B cell (primary cell): ENCODE results near the gene INHBB. TPM values are rescaled to one million over a fixed set of nuclear protein-coding genes. Genes with fewer than 3 reads are reported as not detected.

ENCODE experiments used
- ATAC-seq: fragments of 200-7000 bp; cut with Tn5 transposase; one replicate; pipeline ENCODE4 v1.10.0; 2021; ENCODE audit warnings: low read depth, mild to moderate bottlenecking, moderate number of reproducible peaks, moderate library complexity
- CTCF ChIA-PET: fragments of 350-600 bp; sonication (Branson Sonifier 250); formaldehyde crosslinking; loops from one replicate; lab custom pipeline; 2021; ENCODE audit warnings: antibody characterized with exemption, inconsistent platforms; lab: Charles Lee
- POLR2A ChIA-PET: fragments of 350-600 bp; sonication (Branson Sonifier 250); formaldehyde crosslinking; loops from one replicate; lab custom pipeline; 2021; ENCODE audit warnings: antibody characterized with exemption; lab: Charles Lee
- DNase-seq: peaks from one replicate; pipeline ENCODE4 v3.0.0; 2013
- H2AFZ ChIP-seq: 2 replicates; pipeline ENCODE4 v1.6.1; 2012; ENCODE audit warnings: mild to moderate bottlenecking, low read depth, low read length; ENCODE audit not compliant: insufficient read depth, poor library complexity, severe bottlenecking
- H3K27ac ChIP-seq, 2 donors: 1 replicate in 1 of 2; 2 replicates in 1 of 2; pipeline ENCODE4 v1.5.1; 2012 to 2013; ENCODE audit warnings: low read length in 2 of 2, mild to moderate bottlenecking in 2 of 2, moderate library complexity in 1 of 2
- H3K27me3 ChIP-seq, 4 experiments: fragments of 200-600 bp in 1 of 4; sonication (generic) in 1 of 4; replicated peaks in 1 of 4; 1 replicate in 2 of 4; 2 replicates in 2 of 4; pipeline versions ENCODE4 v1.6.1 to v1.7.0; 2013 to 2016; ENCODE audit warnings: low read length in 3 of 4, mild to moderate bottlenecking in 2 of 4, mixed read lengths in 1 of 4, moderate library complexity in 1 of 4; ENCODE audit not compliant: insufficient read depth in 4 of 4, control insufficient read depth in 3 of 4; ENCODE audit errors: control extremely low read depth in 1 of 4
- H3K36me3 ChIP-seq, 2 experiments: replicated peaks in 1 of 2; 1 replicate in 1 of 2; 2 replicates in 1 of 2; pipeline versions ENCODE4 v1.6.1 to v1.7.1; 2013; ENCODE audit warnings: low read length in 1 of 2; ENCODE audit not compliant: insufficient read depth in 2 of 2, control insufficient read depth in 1 of 2; ENCODE audit errors: control extremely low read depth in 1 of 2, extremely low read depth in 1 of 2
- H3K4me1 ChIP-seq, 2 donors: fragments of 200-600 bp in 1 of 2; sonication (generic) in 1 of 2; 1 replicate in 1 of 2; 2 replicates in 1 of 2; pipeline versions ENCODE4 v1.5.1 to v1.6.1; 2013 to 2017; ENCODE audit warnings: low read length in 2 of 2; ENCODE audit not compliant: control insufficient read depth in 2 of 2, insufficient read depth in 2 of 2
- H3K4me2 ChIP-seq: replicated peaks from 2 replicates; pipeline ENCODE3; 2012; ENCODE audit warnings: mild to moderate bottlenecking, low read depth, low read length; ENCODE audit not compliant: poor library complexity, severe bottlenecking
- H3K4me3 ChIP-seq, 5 experiments: fragments of 200-600 bp in 1 of 5; sonication (generic) in 1 of 5; 1 replicate in 3 of 5; 2 replicates in 2 of 5; pipeline versions ENCODE4 v1.5.1 to v1.7.0; 2011 to 2016; ENCODE audit warnings: low read length in 4 of 5, mild to moderate bottlenecking in 4 of 5, low read depth in 2 of 5, control low read depth in 1 of 5, moderate library complexity in 1 of 5; ENCODE audit not compliant: insufficient read depth in 1 of 5; ENCODE audit errors: control extremely low read depth in 1 of 5, extremely low read depth in 1 of 5
- H3K79me2 ChIP-seq: fragments of 200-600 bp; sonication (generic); one replicate; pipeline ENCODE4 v1.6.0; 2016; ENCODE audit warnings: low read length; ENCODE audit not compliant: control insufficient read depth, insufficient read depth
- H3K9ac ChIP-seq: fragments of 200-600 bp; sonication (generic); 2 replicates; pipeline ENCODE4 v1.6.1; 2017; ENCODE audit warnings: mild to moderate bottlenecking, low read length, moderate library complexity
- H3K9me3 ChIP-seq, 3 donors: one replicate each; pipeline versions ENCODE4 v1.6.1 to v1.7.1; 2013; ENCODE audit warnings: low read length in 2 of 3; ENCODE audit not compliant: control insufficient read depth in 2 of 3, insufficient read depth in 1 of 3; ENCODE audit errors: control extremely low read depth in 1 of 3
- H4K20me1 ChIP-seq: 2 replicates; pipeline ENCODE4 v1.6.0; 2012; ENCODE audit warnings: mild to moderate bottlenecking, low read length; ENCODE audit not compliant: insufficient read depth, control insufficient read depth, poor library complexity, severe bottlenecking
- H3K27ac Mint-ChIP-seq: one replicate; pipeline ENCODE4 v1.8.0; 2021; ENCODE audit warnings: mixed read lengths
- H3K27me3 Mint-ChIP-seq: one replicate; pipeline ENCODE4 v1.8.0; 2021; ENCODE audit warnings: mixed read lengths
- H3K4me1 Mint-ChIP-seq: one replicate; pipeline ENCODE4 v1.8.0; 2021; ENCODE audit warnings: mixed read lengths
- H3K4me3 Mint-ChIP-seq: one replicate; pipeline ENCODE4 v1.8.0; 2021; ENCODE audit warnings: mixed read lengths
- H3K9me3 Mint-ChIP-seq: one replicate; pipeline ENCODE4 v1.8.0; 2022; ENCODE audit warnings: mixed read lengths; ENCODE audit not compliant: insufficient read depth
- CTCF ChIP-seq: fragments of 200-600 bp; IDR thresholded peaks from one replicate; pipeline ENCODE4 v1.8.0; 2022; ENCODE audit warnings: antibody characterized with exemption, mild to moderate bottlenecking
- EZH2 ChIP-seq: IDR thresholded peaks from 2 replicates; pipeline ENCODE4 v1.6.1; 2012; ENCODE audit warnings: borderline replicate concordance, low read depth, mild to moderate bottlenecking, moderate library complexity, low read length; ENCODE audit not compliant: insufficient read depth, poor library complexity, severe bottlenecking
- WGBS: methylation state at CpG from one replicate; pipeline ENCODE4 v1.1.5; 2013; ENCODE audit warnings: missing lambda C conversion rate; ENCODE audit not compliant: insufficient coverage; 5-methylcytosine and 5-hydroxymethylcytosine counted together
- intact Hi-C: fragments of 100-400 bp; cut with micrococcal nuclease; formaldehyde crosslinking; loops from one replicate; pipeline ENCODE4 v1.10.0; 2022
- polyA plus RNA-seq: library from polyadenylated mRNA; depleted of rRNA; stranded (reverse); fragments of >200 nt; gene quantifications from 2 replicates; pipeline ENCODE4 v1.2.3, GENCODE V29; 2012
- total RNA-seq, 2 donors: library from RNA; stranded (reverse); fragments of 120-200 nt in 1 of 2; gene quantifications; 1 replicate in 1 of 2; 2 replicates in 1 of 2; pipeline versions ENCODE4 v1.2.3 to v1.2.4, GENCODE V29; 2013 to 2022

Gene INHBB
- total and polyA plus RNA-seq, 2 donors (not counting 1 experiment from before 2014, with no cell fraction given) = 0.03 TPM; not detected in 1

DNA sequence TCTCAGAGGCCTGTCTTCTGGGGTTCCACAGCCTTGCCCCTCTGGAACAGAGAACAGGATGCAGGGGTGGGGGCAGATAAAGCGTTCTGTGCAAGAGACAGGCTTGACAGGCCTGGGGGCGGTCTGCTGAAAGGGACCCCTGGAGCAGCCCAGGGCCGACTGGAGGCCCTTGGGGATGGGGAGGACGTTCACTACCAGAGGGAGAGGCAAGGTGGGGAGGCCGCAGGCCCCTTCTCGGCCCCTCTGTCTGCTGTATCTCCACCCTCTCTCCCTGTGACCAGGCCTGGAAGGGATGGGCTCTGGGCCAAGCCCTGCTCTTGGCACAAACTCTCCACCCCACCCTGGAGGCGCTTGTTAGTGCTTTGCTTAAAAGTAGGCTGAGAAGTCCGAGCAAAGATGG, 27.3 kb upstream of the INHBB start:
- Histone ChIP-seq H3K27me3 (peaks cover 0 to 8% (median 3%) of the 10 kb centered on the region in 4 experiments), H3K27ac (no peak overlapping the region), H3K9me3 (peaks cover 0 to 7% (median 0%) of the 10 kb centered on the region in 3 donors), H3K36me3 (no peaks in the 10 kb centered on the region), H3K4me2 (no peak overlapping the region), H4K20me1 (no peaks in the 10 kb centered on the region), H3K79me2 (no peaks in the 10 kb centered on the region), H3K9ac (no peak overlapping the region), H3K4me1 (no peaks in the 10 kb centered on the region), H3K4me3 (no peak overlapping the region), H2AFZ (no peak overlapping the region)
- Mint-ChIP-seq H3K4me1 (no peaks in the 10 kb centered on the region), H3K27ac (no peak overlapping the region), H3K9me3 (no peaks in the 10 kb centered on the region), H3K27me3 (peaks cover 18% of the 10 kb centered on the region), H3K4me3 (no peak overlapping the region)
- TF ChIP-seq CTCF = no peak
- no peak for TF ChIP-seq EZH2
- no peak for DNase-seq
- CTCF ChIA-PET = no interaction called here
- intact Hi-C loops = no loop called here
- ATAC-seq = no peak
- WGBS = 87% methylated on average over 5 of the region's 8 CpGs
- POLR2A ChIA-PET = no interaction called here

GRCh38 chr2:120319123-120319522, 26.8 kb upstream of the INHBB start:
- Mint-ChIP-seq H3K4me3 (no peak overlapping the region), H3K4me1 (no peaks in the 10 kb centered on the region), H3K9me3 (no peaks in the 10 kb centered on the region), H3K27ac (no peak overlapping the region), H3K27me3 (peaks cover 16% of the 10 kb centered on the region)
- 95% methylated on average over 10 of the region's 10 CpGs for WGBS
- H4K20me1 ChIP-seq = no peaks in the 10 kb centered on the region
- H3K9ac ChIP-seq = no peak overlapping the region
- H3K27ac ChIP-seq = no peak overlapping the region
- no peaks in the 10 kb centered on the region for H3K79me2 ChIP-seq
- H3K4me1 ChIP-seq = no peaks in the 10 kb centered on the region
- POLR2A ChIA-PET = no interaction called here
- no peaks in the 10 kb centered on the region for H3K36me3 ChIP-seq
- H3K27me3 ChIP-seq = peaks cover 0 to 6% (median 1%) of the 10 kb centered on the region in 4 experiments
- CTCF ChIA-PET = no interaction called here
- peaks cover 0 to 4% (median 0%) of the 10 kb centered on the region in 3 donors for H3K9me3 ChIP-seq
- no peak overlapping the region for H3K4me3 ChIP-seq
- no peak overlapping the region for H2AFZ ChIP-seq
- no peak for TF ChIP-seq EZH2
- no peak for TF ChIP-seq CTCF
- ATAC-seq (no peak), DNase-seq (no peak)
- H3K4me2 ChIP-seq = no peak overlapping the region
- intact Hi-C loops = no loop called here
